ENCODE results near the gene IFT22. TPM values are rescaled to one million over a fixed set of nuclear protein-coding genes. Genes with fewer than 3 reads are reported as not detected.

Gene IFT22
- total and polyA plus RNA-seq, 2 of the 4 experiments (the other 2 are of a cell fraction), result 29.3 to 34.1 TPM

DNA sequence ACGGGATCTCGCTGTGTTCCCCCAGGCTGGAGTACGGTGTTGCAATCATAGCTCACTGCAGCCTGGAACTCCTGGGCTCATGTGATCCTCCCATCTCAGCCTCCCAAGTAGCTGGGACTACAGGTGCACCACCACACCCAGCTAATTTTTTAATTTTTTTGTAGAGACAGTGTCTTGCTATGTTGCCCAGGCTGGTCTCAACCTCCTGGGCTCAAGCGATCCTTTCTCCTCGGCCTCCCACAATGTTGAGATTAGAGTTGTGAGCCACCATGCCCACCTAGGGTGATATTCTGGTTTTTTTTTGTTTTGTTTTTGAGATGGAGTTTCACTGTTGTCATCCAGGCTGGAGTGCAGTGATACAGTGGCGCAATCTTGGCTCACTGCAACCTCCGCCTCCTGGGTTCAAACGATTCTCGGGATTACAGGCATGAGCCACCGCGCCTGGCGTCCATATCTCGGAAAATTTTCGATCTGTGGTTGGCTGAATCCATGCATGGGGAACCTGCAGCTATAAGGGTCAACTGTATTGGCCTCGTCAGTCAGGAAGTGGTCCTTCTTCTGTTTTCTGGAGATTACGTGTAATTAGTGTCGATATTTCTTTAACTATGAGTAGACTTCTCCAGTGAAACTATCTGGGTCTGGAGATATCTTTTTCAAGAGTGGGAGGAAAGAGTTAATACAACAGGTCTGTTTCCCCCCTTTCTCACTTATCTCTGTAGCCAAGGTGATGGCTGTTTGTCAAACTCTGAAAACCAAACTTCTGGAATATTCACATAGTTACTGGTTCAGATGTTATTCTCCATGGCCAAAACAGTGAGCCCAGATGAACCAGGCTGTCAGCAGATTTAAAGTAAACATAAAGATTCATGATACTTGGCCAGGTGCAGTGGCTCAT is 55.7 kb downstream of the IFT22 start:
- Histone ChIP-seq H2AK9ac (replicated peaks; ENCODE audit: low read depth, low read length, poor library complexity) (no peak overlapping the region), H2BK5ac (ENCODE audit: low read depth, low read length, poor library complexity, severe bottlenecking) (no peak overlapping the region), H3K9me3 (ENCODE audit: control insufficient read depth, insufficient read depth, low read length) (no peaks in the 10 kb centered on the region), H3K36me3 (ENCODE audit: control insufficient read depth, insufficient read depth, low read length) (no peaks in the 10 kb centered on the region), H3K4me2 (ENCODE audit: low read depth, low read length) (no peak overlapping the region), H4K5ac (ENCODE audit: low read depth, low read length) (no peak overlapping the region), H3K27me3 (ENCODE audit: control insufficient read depth, insufficient read depth, low read length) (peaks cover 12% of the 10 kb centered on the region), H2AK5ac (ENCODE audit: low read depth, low read length) (no peak overlapping the region), H2BK20ac (ENCODE audit: low read depth, low read length) (no peak overlapping the region), H2AFZ (replicated peaks; ENCODE audit: low read length, poor library complexity) (no peak overlapping the region), H3K9ac (ENCODE audit: low read depth, low read length) (no peak overlapping the region), H3K56ac (ENCODE audit: extremely low read depth, insufficient read depth, low read length) (no peak overlapping the region), H3K23ac (ENCODE audit: low read depth, low read length) (no peak overlapping the region), H3K27ac (ENCODE audit: insufficient read depth, low read length) (no peak overlapping the region), H3K4me1 (ENCODE audit: control insufficient read depth, insufficient read depth, low read length) (no peaks in the 10 kb centered on the region), H3K9me1 (ENCODE audit: insufficient read depth, low read length) (no peaks in the 10 kb centered on the region), H4K8ac (ENCODE audit: low read depth in 2 of 2, low read length in 2 of 2) (no peak overlapping the region), H4K20me1 (ENCODE audit: insufficient read depth, low read length) (no peaks in the 10 kb centered on the region), H3K79me1 (ENCODE audit: low read depth in 1 of 2, low read length in 2 of 2) (no peaks in the 10 kb centered on the region), H2BK15ac (ENCODE audit: low read depth, low read length) (no peak overlapping the region), H3K4ac (ENCODE audit: low read depth, low read length) (no peak overlapping the region), H3K18ac (ENCODE audit: low read depth, low read length) (no peak overlapping the region), H3K4me3 (ENCODE audit: insufficient read depth, low read depth, low read length) (no peak overlapping the region), H3K14ac (replicated peaks; ENCODE audit: low read depth, low read length) (no peak overlapping the region), H4K91ac (ENCODE audit: insufficient read depth, low read depth, low read length) (no peak overlapping the region), H2BK120ac (ENCODE audit: low read depth, low read length) (no peak overlapping the region)
- DNase-seq (no peak), ATAC-seq (ENCODE audit: low read depth) (no peak)
- WGBS, 2 experiments (ENCODE audit: extremely low coverage in 2 of 2, insufficient read length in 1 of 2), result 77% methylated on average over 9 of the region's 17 CpGs; no CpG with 5 or more reads in 1 of the 2 experiments
- dilution Hi-C loops (cut with HindIII; ENCODE audit: low sequenced_read_pairs, unreplicated experiment), result no loop called here
- TF ChIP-seq USF2 (IDR thresholded peaks at IDR 0.05; ENCODE audit: low read depth, low read length) (no peak), MAZ (IDR thresholded peaks at IDR 0.05; ENCODE audit: borderline replicate concordance, low read depth, low read length) (no peak), SMC3 (IDR thresholded peaks at IDR 0.05; ENCODE audit: low read depth, low read length) (no peak), RFX5 (IDR thresholded peaks at IDR 0.05; ENCODE audit: low read depth, low read length) (no peak), NFE2L2 (IDR thresholded peaks at IDR 0.05; ENCODE audit: low read depth, low read length) (no peak), POLR2A (IDR thresholded peaks at IDR 0.05; ENCODE audit: low read depth, low read length) (no peak), MXI1 (IDR thresholded peaks at IDR 0.05; ENCODE audit: borderline replicate concordance, low read depth, low read length) (no peak), ELK1 (IDR thresholded peaks at IDR 0.05; ENCODE audit: borderline replicate concordance, low read depth, low read length) (no peak), RCOR1 (IDR thresholded peaks at IDR 0.05; ENCODE audit: insufficient replicate concordance, low read length) (no peak), CHD1 (IDR thresholded peaks at IDR 0.05; ENCODE audit: low read depth, low read length) (no peak), BHLHE40 (IDR thresholded peaks at IDR 0.05; ENCODE audit: low read depth, low read length) (no peak), MAFK (IDR thresholded peaks at IDR 0.05; ENCODE audit: low read depth, low read length) (no peak), FOS (IDR thresholded peaks at IDR 0.05; ENCODE audit: low read depth, low read length) (no peak), RAD21 (IDR thresholded peaks at IDR 0.05; ENCODE audit: low read length) (no peak)
- TF ChIP-seq, protein P1, sequence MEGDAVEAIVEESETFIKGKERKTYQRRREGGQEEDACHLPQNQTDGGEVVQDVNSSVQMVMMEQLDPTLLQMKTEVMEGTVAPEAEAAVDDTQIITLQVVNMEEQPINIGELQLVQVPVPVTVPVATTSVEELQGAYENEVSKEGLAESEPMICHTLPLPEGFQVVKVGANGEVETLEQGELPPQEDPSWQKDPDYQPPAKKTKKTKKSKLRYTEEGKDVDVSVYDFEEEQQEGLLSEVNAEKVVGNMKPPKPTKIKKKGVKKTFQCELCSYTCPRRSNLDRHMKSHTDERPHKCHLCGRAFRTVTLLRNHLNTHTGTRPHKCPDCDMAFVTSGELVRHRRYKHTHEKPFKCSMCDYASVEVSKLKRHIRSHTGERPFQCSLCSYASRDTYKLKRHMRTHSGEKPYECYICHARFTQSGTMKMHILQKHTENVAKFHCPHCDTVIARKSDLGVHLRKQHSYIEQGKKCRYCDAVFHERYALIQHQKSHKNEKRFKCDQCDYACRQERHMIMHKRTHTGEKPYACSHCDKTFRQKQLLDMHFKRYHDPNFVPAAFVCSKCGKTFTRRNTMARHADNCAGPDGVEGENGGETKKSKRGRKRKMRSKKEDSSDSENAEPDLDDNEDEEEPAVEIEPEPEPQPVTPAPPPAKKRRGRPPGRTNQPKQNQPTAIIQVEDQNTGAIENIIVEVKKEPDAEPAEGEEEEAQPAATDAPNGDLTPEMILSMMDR (conservative IDR thresholded peaks at IDR 0.05; ENCODE audit: low read depth, low read length), result no peak
- ChIA-PET POLR2A (ENCODE audit: unreplicated experiment) (no interaction called here), CTCF (no interaction called here)
- intact Hi-C loops (cut with micrococcal nuclease), result no loop called here
- in situ Hi-C loops (cut with MboI; ENCODE audit: low sequenced_read_pairs), result no loop called here
- no TSS peak for BruUV-seq (replicated peaks)
